Stimulated activated naive B cell treated with anti-CD40 and anti-IgM and Interleukin-4, amounts not matched to agents 10 μg/mL and 1 μg/mL and 100 μg/mL, for 72 hours (primary cell): ENCODE data around the gene BTBD9.

ENCODE experiments used
- ATAC-seq, 2 donors: fragments of 150-1000 bp; cut with Tn5 transposase; replicated peaks; 2 replicates each; pipeline ENCODE4 v1.10.0; 2021; ENCODE audit warnings: moderate library complexity in 1 of 2
- DNase-seq: peaks from one replicate; pipeline ENCODE4 v3.0.0; 2021
- H3K27ac Mint-ChIP-seq: one replicate; pipeline ENCODE4 v1.8.0; 2022; ENCODE audit warnings: mild to moderate bottlenecking, mixed read lengths
- H3K27me3 Mint-ChIP-seq, 2 donors: one replicate each; pipeline ENCODE4 v1.8.0; 2022; ENCODE audit warnings: mixed read lengths in 2 of 2
- H3K36me3 Mint-ChIP-seq, 2 donors: one replicate each; pipeline ENCODE4 v1.8.0; 2022; ENCODE audit warnings: mixed read lengths in 2 of 2, mild to moderate bottlenecking in 1 of 2
- H3K4me1 Mint-ChIP-seq, 2 donors: one replicate each; pipeline ENCODE4 v1.8.0; 2022; ENCODE audit warnings: mixed read lengths in 2 of 2, mild to moderate bottlenecking in 1 of 2
- H3K4me3 Mint-ChIP-seq, 2 donors: one replicate each; pipeline ENCODE4 v1.8.0; 2022; ENCODE audit warnings: mild to moderate bottlenecking in 2 of 2, mixed read lengths in 2 of 2, moderate library complexity in 1 of 2
- H3K9me3 Mint-ChIP-seq, 2 donors: one replicate each; pipeline ENCODE4 v1.8.0; 2022; ENCODE audit warnings: mixed read lengths in 2 of 2, mild to moderate bottlenecking in 1 of 2

BTBD9 gene

GRCh38 chr6:38476141-38476540, 163.6 kb downstream of the BTBD9 start:
- Mint-ChIP-seq H3K4me1 (peaks cover 0 to 1% of the 10 kb centered on the region in 2 donors), H3K4me3 (no peak overlapping the region), H3K27ac (no peak overlapping the region), H3K36me3 (peaks cover 6 to 9% of the 10 kb centered on the region in 2 donors), H3K27me3 (no peaks in the 10 kb centered on the region), H3K9me3 (no peaks in the 10 kb centered on the region)
- DNase-seq (no peak), ATAC-seq (no peak)

- H3K4me3 Mint-ChIP-seq = no peak overlapping the region
- H3K4me1 Mint-ChIP-seq = no peaks in the 10 kb centered on the region
Measured at GRCh38 chr6:38470548-38470947, 169.2 kb downstream of the BTBD9 start.

GRCh38 chr6:38467566-38467965, 172.2 kb downstream of the BTBD9 start:
- no peak overlapping the region for H3K4me3 Mint-ChIP-seq
- peaks cover 8 to 9% of the 10 kb centered on the region in 2 donors for H3K36me3 Mint-ChIP-seq
- no peak overlapping the region for H3K27ac Mint-ChIP-seq
- H3K27me3 Mint-ChIP-seq = no peaks in the 10 kb centered on the region
- DNase-seq (no peak), ATAC-seq (no peak)
- H3K4me1 Mint-ChIP-seq = peaks cover 0 to 10% of the 10 kb centered on the region in 2 donors
- H3K9me3 Mint-ChIP-seq = peaks cover 0 to 2% of the 10 kb centered on the region in 2 donors

More at GRCh38 chr6:38470548-38470947, 169.2 kb downstream of the BTBD9 start:
- DNase-seq (no peak), ATAC-seq (no peak)
- Mint-ChIP-seq H3K27ac (no peak overlapping the region), H3K36me3 (peaks cover 6% of the 10 kb centered on the region in 2 donors), H3K9me3 (no peaks in the 10 kb centered on the region), H3K27me3 (no peaks in the 10 kb centered on the region)

- H3K27ac Mint-ChIP-seq = no peak overlapping the region
- peaks cover 0 to 2% of the 10 kb centered on the region in 2 donors for H3K9me3 Mint-ChIP-seq
- no peaks in the 10 kb centered on the region for H3K27me3 Mint-ChIP-seq
- peaks cover 0 to 10% of the 10 kb centered on the region in 2 donors for H3K4me1 Mint-ChIP-seq
- peaks cover 8% of the 10 kb centered on the region in 2 donors for H3K36me3 Mint-ChIP-seq
- DNase-seq (no peak), ATAC-seq (no peak)
- no peak overlapping the region for H3K4me3 Mint-ChIP-seq
Measured at GRCh38 chr6:38460186-38460585, 179.5 kb downstream of the BTBD9 start.

GRCh38 chr6:38459291-38459690, 180.4 kb downstream of the BTBD9 start:
- Mint-ChIP-seq H3K27ac (no peak overlapping the region), H3K27me3 (no peaks in the 10 kb centered on the region), H3K36me3 (peaks cover 8% of the 10 kb centered on the region in 2 donors), H3K9me3 (peaks cover 0 to 2% of the 10 kb centered on the region in 2 donors), H3K4me3 (no peak overlapping the region), H3K4me1 (peaks cover 0 to 10% of the 10 kb centered on the region in 2 donors)
- DNase-seq (no peak), ATAC-seq (no peak)

DNA sequence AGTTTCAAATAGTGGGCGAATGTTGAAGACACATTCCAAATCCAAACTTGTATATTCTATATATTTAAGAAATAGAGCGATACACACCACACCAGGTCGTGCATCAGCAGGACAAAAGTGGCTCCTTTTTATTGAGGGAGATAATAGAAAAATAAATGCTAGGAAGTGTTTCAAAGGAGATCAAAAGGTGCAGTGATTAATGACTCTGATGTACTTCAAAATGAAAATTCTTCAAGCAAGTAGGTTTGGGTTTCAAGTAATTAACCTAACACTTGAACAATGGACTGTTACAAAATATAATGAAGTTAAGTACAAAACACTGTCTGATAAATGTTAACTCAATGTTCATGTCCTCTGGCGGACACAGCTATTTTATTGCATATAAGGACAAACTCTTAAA, 185.9 kb downstream of the BTBD9 start:
- peaks cover 5 to 11% of the 10 kb centered on the region in 2 donors for H3K36me3 Mint-ChIP-seq
- H3K9me3 Mint-ChIP-seq = peaks cover 0 to 4% of the 10 kb centered on the region in 2 donors
- ATAC-seq (no peak), DNase-seq (no peak)
- H3K4me3 Mint-ChIP-seq = no peak overlapping the region
- no peaks in the 10 kb centered on the region for H3K4me1 Mint-ChIP-seq
- H3K27me3 Mint-ChIP-seq = no peaks in the 10 kb centered on the region
- H3K27ac Mint-ChIP-seq = no peak overlapping the region

- peaks cover 0 to 5% of the 10 kb centered on the region in 2 donors for H3K9me3 Mint-ChIP-seq
- no peak for ATAC-seq
- no peak overlapping the region for H3K27ac Mint-ChIP-seq
- no peaks in the 10 kb centered on the region for H3K4me1 Mint-ChIP-seq
- H3K4me3 Mint-ChIP-seq = no peak overlapping the region
- no peaks in the 10 kb centered on the region for H3K27me3 Mint-ChIP-seq
- peaks cover 7 to 13% of the 10 kb centered on the region in 2 donors for H3K36me3 Mint-ChIP-seq
- no peak for DNase-seq
Measured at GRCh38 chr6:38452816-38453660, 186.7 kb downstream of the BTBD9 start.

DNA sequence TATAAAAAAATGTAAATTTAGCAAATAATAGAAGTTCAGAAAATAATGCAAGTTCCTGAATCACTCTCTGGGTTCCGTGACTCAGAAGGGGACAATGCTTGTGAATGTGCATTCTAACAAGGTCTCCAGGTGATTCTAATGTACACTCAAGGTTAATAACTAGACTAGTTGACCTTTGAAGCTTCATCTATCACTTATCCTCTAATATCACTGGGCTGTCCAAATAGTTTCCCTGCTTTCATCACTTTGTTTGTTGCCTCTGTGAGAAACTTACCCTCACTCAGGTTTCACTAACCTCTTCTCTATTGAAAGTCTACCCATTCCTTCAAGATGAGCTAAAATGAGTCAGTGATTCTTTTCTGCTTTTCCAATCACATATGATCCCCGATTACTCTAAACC, 189.0 kb downstream of the BTBD9 start:
- ATAC-seq = no peak
- no peak for DNase-seq
- Mint-ChIP-seq H3K4me1 (no peaks in the 10 kb centered on the region), H3K27ac (no peak overlapping the region), H3K4me3 (no peak overlapping the region), H3K9me3 (peaks cover 0 to 5% of the 10 kb centered on the region in 2 donors), H3K36me3 (peaks cover 7 to 13% of the 10 kb centered on the region in 2 donors), H3K27me3 (no peaks in the 10 kb centered on the region)

DNA sequence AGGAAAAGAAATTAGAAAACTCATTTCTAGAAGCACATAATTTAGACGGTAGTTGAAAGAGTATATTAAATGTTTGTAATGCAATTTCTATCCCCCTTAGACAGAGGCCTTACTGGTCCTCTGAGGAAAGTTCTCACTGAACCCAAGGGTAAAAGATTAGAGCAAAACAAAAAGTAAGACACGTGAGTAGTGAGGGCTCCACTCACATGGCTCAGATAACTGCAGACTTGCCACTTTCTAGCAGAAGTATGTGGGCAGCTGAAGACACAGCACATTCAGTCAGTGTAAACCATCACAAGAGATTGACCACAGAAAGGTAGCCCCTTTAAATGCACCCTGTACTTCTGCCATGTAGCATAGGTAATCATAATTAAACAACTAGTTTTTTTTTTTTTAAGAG, 193.8 kb downstream of the BTBD9 start:
- Mint-ChIP-seq H3K4me1 (peaks cover 9 to 12% of the 10 kb centered on the region in 2 donors), H3K9me3 (peaks cover 0 to 2% of the 10 kb centered on the region in 2 donors), H3K27me3 (no peaks in the 10 kb centered on the region), H3K4me3 (no peak overlapping the region), H3K36me3 (peaks cover 7 to 13% of the 10 kb centered on the region in 2 donors), H3K27ac (no peak overlapping the region)
- DNase-seq (no peak), ATAC-seq (no peak)

GRCh38 chr6:38445336-38445735, 194.4 kb downstream of the BTBD9 start:
- Mint-ChIP-seq H3K4me3 (no peak overlapping the region), H3K27ac (no peak overlapping the region), H3K9me3 (peaks cover 0 to 2% of the 10 kb centered on the region in 2 donors), H3K36me3 (peaks cover 7 to 13% of the 10 kb centered on the region in 2 donors), H3K27me3 (no peaks in the 10 kb centered on the region), H3K4me1 (peaks cover 9 to 12% of the 10 kb centered on the region in 2 donors)
- ATAC-seq (no peak), DNase-seq (no peak)

DNA sequence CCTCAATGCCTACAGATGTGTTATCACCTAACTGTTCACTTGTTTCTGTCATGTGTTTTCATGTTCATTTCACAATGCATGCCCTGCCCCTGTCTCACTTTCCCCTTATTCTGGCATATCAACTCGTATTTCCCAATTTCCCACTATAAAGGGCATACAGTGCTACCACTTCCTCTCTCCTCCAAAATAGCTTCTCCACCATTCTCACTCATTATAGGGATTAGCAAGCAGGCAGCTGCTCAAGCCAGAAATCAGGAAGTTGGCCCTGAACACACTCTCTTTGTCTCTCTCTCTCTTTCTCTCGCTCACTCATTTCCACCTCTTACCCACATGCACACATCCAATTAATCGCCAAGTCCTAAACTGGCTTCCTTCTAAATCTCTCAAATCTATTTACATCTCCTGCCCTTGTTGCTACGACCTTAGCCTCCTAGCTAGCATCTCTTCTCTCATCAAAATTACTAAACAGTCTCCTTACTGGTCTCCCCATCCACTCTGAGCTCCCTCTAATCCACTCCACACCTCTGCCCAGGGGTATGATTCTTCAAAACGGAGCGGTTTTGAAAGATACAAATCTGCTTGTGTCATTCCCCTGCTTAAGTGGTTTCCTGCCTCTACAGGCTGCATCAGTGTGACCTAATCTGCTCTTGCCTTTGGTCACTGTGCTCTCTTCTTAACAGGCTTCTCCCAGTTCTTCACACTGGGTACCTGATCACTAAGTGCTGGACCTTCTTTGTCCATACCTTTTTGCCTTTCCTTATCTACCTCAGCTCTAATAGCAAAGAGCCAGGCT, 196.2 kb downstream of the BTBD9 start:
- Mint-ChIP-seq H3K27me3 (no peaks in the 10 kb centered on the region), H3K36me3 (no peaks in the 10 kb centered on the region), H3K4me3 (peak overlapping the region in 1 of 2 donors; percentile 1), H3K4me1 (peaks cover 11 to 12% of the 10 kb centered on the region in 2 donors), H3K9me3 (no peaks in the 10 kb centered on the region), H3K27ac (no peak overlapping the region)
- ATAC-seq (peak; percentile 51 to 66), DNase-seq (no peak)

- Mint-ChIP-seq H3K4me1 (peaks cover 8 to 18% of the 10 kb centered on the region in 2 donors), H3K4me3 (no peak overlapping the region), H3K27me3 (no peaks in the 10 kb centered on the region), H3K36me3 (peaks cover 2 to 8% of the 10 kb centered on the region in 2 donors), H3K9me3 (peaks cover 0 to 4% of the 10 kb centered on the region in 2 donors), H3K27ac (no peak overlapping the region)
- ATAC-seq (no peak), DNase-seq (no peak)
Measured at GRCh38 chr6:38438097-38438496, 201.6 kb downstream of the BTBD9 start.

DNA sequence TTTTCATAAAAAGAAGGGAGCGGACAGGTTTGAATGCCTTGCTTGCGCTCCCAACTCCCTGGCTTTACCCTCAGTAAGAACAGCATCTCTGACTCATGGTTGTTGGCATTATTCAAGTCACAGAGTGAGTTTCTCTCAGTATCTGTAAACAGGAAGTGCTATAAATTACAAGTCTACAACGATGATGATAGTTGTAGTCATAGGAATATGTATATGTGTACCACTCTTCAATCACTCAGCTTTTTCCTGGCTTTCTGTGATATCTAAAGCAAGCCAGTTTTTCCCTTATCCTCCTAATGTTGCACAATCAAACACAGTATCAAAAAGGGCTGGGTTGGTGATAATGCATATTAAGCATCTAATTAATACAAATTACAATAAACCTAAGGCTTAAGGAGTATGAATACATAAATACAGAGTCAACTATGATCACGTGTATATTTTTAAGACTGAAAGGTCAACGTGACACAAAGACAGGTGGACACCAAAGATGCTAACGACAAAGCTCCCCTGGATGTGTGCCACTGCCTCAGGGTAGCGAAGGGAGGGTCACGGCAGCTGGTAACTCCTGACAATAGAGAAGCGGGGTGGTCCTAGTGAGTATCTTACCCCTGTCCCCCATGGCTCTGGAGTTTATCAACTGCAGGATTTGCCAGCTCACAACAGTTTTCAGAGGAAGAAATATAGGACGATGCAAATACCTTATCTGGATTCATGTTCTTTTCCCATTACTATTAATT, 202.8 kb downstream of the BTBD9 start:
- Mint-ChIP-seq H3K27me3 (no peaks in the 10 kb centered on the region), H3K36me3 (peaks cover 2 to 20% of the 10 kb centered on the region in 2 donors), H3K4me3 (no peak overlapping the region), H3K27ac (no peak overlapping the region), H3K9me3 (peaks cover 5 to 11% of the 10 kb centered on the region in 2 donors), H3K4me1 (peaks cover 18 to 29% of the 10 kb centered on the region in 2 donors)
- no peak for DNase-seq
- ATAC-seq = peak in 1 of 2 donors; percentile 59

- Mint-ChIP-seq H3K4me1 (peaks cover 23 to 42% of the 10 kb centered on the region in 2 donors), H3K27me3 (no peaks in the 10 kb centered on the region), H3K27ac (no peak overlapping the region), H3K36me3 (peaks cover 5 to 32% of the 10 kb centered on the region in 2 donors), H3K4me3 (no peak overlapping the region), H3K9me3 (peaks cover 10 to 20% of the 10 kb centered on the region in 2 donors)
- ATAC-seq = no peak
- DNase-seq = no peak
Measured at GRCh38 chr6:38435330-38435729, 204.4 kb downstream of the BTBD9 start.
